H1 (cell line): ENCODE measurements around the gene AIFM2. TPM values are rescaled to one million over a fixed set of nuclear protein-coding genes. Genes with fewer than 3 reads are reported as not detected.

ENCODE experiments used
- CTCF ChIA-PET: fragments of 300-600 bp; sonication (Branson Sonifier 250); formaldehyde crosslinking; loops from one replicate; lab custom pipeline; 2021; ENCODE audit not compliant: partially characterized antibody; lab: Charles Lee
- POLR2A ChIA-PET: fragments of 300-600 bp; sonication (Branson Sonifier 250); formaldehyde crosslinking; loops from one replicate; lab custom pipeline; 2021; ENCODE audit warnings: inconsistent platforms; ENCODE audit not compliant: partially characterized antibody; lab: Charles Lee
- DNase-seq, 2 experiments: peaks; one replicate each; pipeline versions ENCODE4 v3.0.0 to v3.0.0-alpha.2; 2010 to 2022; ENCODE audit warnings: low spot score in 2 of 2, low read depth in 1 of 2, mixed read lengths in 1 of 2
- FAIRE-seq: peaks from 2 replicates; lab custom pipeline; 2011; peaks lifted over from hg19 to GRCh38; lab: Jason Lieb, UNC
- H2AFZ ChIP-seq: 2 replicates; pipeline ENCODE4 v1.8.1; 2012; ENCODE audit warnings: low read length, inconsistent platforms
- H2AK5ac ChIP-seq: 2 replicates; pipeline ENCODE4 v1.6.1; 2013; ENCODE audit warnings: low read depth, low read length
- H2BK120ac ChIP-seq: replicated peaks from 2 replicates; pipeline ENCODE3; 2013; ENCODE audit warnings: low read depth, low read length, inconsistent platforms
- H2BK12ac ChIP-seq: 2 replicates; pipeline ENCODE4 v1.6.1; 2013; ENCODE audit warnings: low read depth, low read length
- H2BK15ac ChIP-seq: 2 replicates; pipeline ENCODE4 v1.6.1; 2013; ENCODE audit warnings: low read length
- H2BK20ac ChIP-seq: 2 replicates; pipeline ENCODE4 v1.6.1; 2013; ENCODE audit warnings: low read length
- H2BK5ac ChIP-seq: 2 replicates; pipeline ENCODE4 v1.6.1; 2013; ENCODE audit warnings: low read depth, low read length
- H3K14ac ChIP-seq: 2 replicates; pipeline ENCODE4 v1.6.1; 2013; ENCODE audit warnings: inconsistent platforms; ENCODE audit not compliant: insufficient read length
- H3K18ac ChIP-seq: 2 replicates; pipeline ENCODE4 v1.6.1; 2013; ENCODE audit warnings: low read length; ENCODE audit errors: extremely low read depth
- H3K23ac ChIP-seq: 2 replicates; pipeline ENCODE4 v1.6.1; 2013; ENCODE audit warnings: inconsistent platforms; ENCODE audit not compliant: insufficient read length
- H3K23me2 ChIP-seq: 2 replicates; pipeline ENCODE4 v1.6.1; 2013; ENCODE audit warnings: low read depth, low read length
- H3K27ac ChIP-seq: 2 replicates; pipeline ENCODE4 v1.6.1; 2011; ENCODE audit warnings: low read depth, low read length, inconsistent platforms
- H3K27me3 ChIP-seq, 4 experiments: replicated peaks in 1 of 4; 1 replicate in 1 of 4; 2 replicates in 3 of 4; pipeline versions ENCODE4 v1.6.1 to v1.8.1; 2011 to 2013; ENCODE audit warnings: low read length in 3 of 4, mild to moderate bottlenecking in 3 of 4, inconsistent platforms in 2 of 4, mixed read lengths in 2 of 4, moderate library complexity in 1 of 4; ENCODE audit not compliant: control insufficient read depth in 3 of 4, insufficient read depth in 3 of 4; ENCODE audit errors: extremely low read depth in 1 of 4
- H3K36me3 ChIP-seq, 4 experiments: 2 replicates each; pipeline versions ENCODE4 v1.6.1 to v1.8.1; 2011 to 2013; ENCODE audit warnings: mild to moderate bottlenecking in 4 of 4, low read length in 3 of 4, moderate library complexity in 2 of 4, control low read depth in 1 of 4, inconsistent platforms in 1 of 4; ENCODE audit not compliant: insufficient read depth in 4 of 4, control insufficient read depth in 2 of 4
- H3K4ac ChIP-seq: replicated peaks from 2 replicates; pipeline ENCODE3; 2013; ENCODE audit warnings: low read length, low read depth, mixed read lengths, inconsistent platforms; ENCODE audit not compliant: insufficient read length
- H3K4me1 ChIP-seq, 4 experiments: replicated peaks in 1 of 4; 1 replicate in 1 of 4; 2 replicates in 3 of 4; pipeline versions ENCODE4 v1.6.1 to v1.8.1; 2011 to 2013; ENCODE audit warnings: low read length in 3 of 4, inconsistent platforms in 2 of 4, mixed read lengths in 1 of 4; ENCODE audit not compliant: insufficient read depth in 4 of 4, control insufficient read depth in 3 of 4
- H3K4me2 ChIP-seq, 2 experiments: 2 replicates each; pipeline versions ENCODE4 v1.6.1 to v1.8.1; 2011 to 2013; ENCODE audit warnings: low read depth in 2 of 2, low read length in 2 of 2, control low read depth in 1 of 2, inconsistent platforms in 1 of 2, mild to moderate bottlenecking in 1 of 2; ENCODE audit not compliant: insufficient read depth in 1 of 2
- H3K4me3 ChIP-seq, 4 experiments: fragments of 200-600, 300-600 bp in 1 of 4; sonication (generic), shearing (Covaris generic), sonication (Bioruptor Twin) in 1 of 4; 2 replicates each; pipeline versions ENCODE4 v1.5.1 to v1.8.1; 2011 to 2016; ENCODE audit warnings: low read length in 4 of 4, low read depth in 3 of 4, control low read depth in 2 of 4, inconsistent platforms in 2 of 4, mild to moderate bottlenecking in 2 of 4, mixed read lengths in 1 of 4, moderate library complexity in 1 of 4; ENCODE audit not compliant: insufficient read depth in 2 of 4; ENCODE audit errors: extremely low read depth in 1 of 4
- H3K56ac ChIP-seq: replicated peaks from 2 replicates; pipeline ENCODE3; 2013; ENCODE audit warnings: low read depth, mild to moderate bottlenecking, mixed read lengths, low read length, inconsistent platforms; ENCODE audit not compliant: insufficient read length
- H3K79me1 ChIP-seq: 2 replicates; pipeline ENCODE4 v1.6.1; 2013; ENCODE audit warnings: low read depth, low read length, control low read depth
- H3K79me2 ChIP-seq, 2 experiments: 2 replicates each; pipeline versions ENCODE4 v1.6.1 to v1.8.1; 2012 to 2013; ENCODE audit warnings: low read length in 2 of 2, mild to moderate bottlenecking in 2 of 2, inconsistent platforms in 1 of 2; ENCODE audit not compliant: insufficient read depth in 2 of 2, control insufficient read depth in 1 of 2
- H3K9ac ChIP-seq, 4 experiments: replicated peaks in 1 of 4; 1 replicate in 1 of 4; 2 replicates in 3 of 4; pipeline versions ENCODE4 v1.6.1 to v1.8.1; 2011 to 2013; ENCODE audit warnings: low read depth in 3 of 4, low read length in 3 of 4, control low read depth in 2 of 4, mild to moderate bottlenecking in 2 of 4, moderate library complexity in 2 of 4, inconsistent platforms in 1 of 4; ENCODE audit errors: extremely low read depth in 1 of 4
- H3K9me3 ChIP-seq, 2 experiments: 2 replicates each; pipeline versions ENCODE4 v1.6.1 to v1.8.1; 2012 to 2013; ENCODE audit warnings: mild to moderate bottlenecking in 2 of 2, moderate library complexity in 2 of 2, control low read depth in 1 of 2, inconsistent platforms in 1 of 2, low read depth in 1 of 2, low read length in 1 of 2, mixed read lengths in 1 of 2; ENCODE audit not compliant: insufficient read depth in 2 of 2
- H4K20me1 ChIP-seq, 2 experiments: replicated peaks in 1 of 2; 2 replicates each; pipeline versions ENCODE3 to v1.8.1; 2011 to 2013; ENCODE audit warnings: inconsistent platforms in 2 of 2, low read length in 2 of 2, mild to moderate bottlenecking in 1 of 2; ENCODE audit not compliant: insufficient read depth in 2 of 2, control insufficient read depth in 1 of 2
- H4K5ac ChIP-seq: 2 replicates; pipeline ENCODE4 v1.6.1; 2013; ENCODE audit warnings: low read length, low read depth, mixed read lengths, inconsistent platforms; ENCODE audit not compliant: insufficient read length
- H4K8ac ChIP-seq: 2 replicates; pipeline ENCODE4 v1.8.0; 2013; ENCODE audit warnings: mild to moderate bottlenecking, moderate library complexity, low read length, inconsistent platforms; ENCODE audit not compliant: insufficient read depth; ENCODE audit errors: extremely low read depth
- H4K91ac ChIP-seq: replicated peaks from 2 replicates; pipeline ENCODE3; 2013; ENCODE audit warnings: low read length, mixed read lengths, inconsistent platforms; ENCODE audit not compliant: insufficient read length
- FOSL1 ChIP-seq: IDR thresholded peaks from 2 replicates; pipeline ENCODE4 v1.6.1; 2011; ENCODE audit warnings: mild to moderate bottlenecking, low read depth, low read length, moderate library complexity; ENCODE audit not compliant: insufficient read depth
- JUN ChIP-seq: IDR thresholded peaks from 2 replicates; pipeline ENCODE4 v1.6.1; 2011; ENCODE audit warnings: low read depth, mild to moderate bottlenecking, improper control_type of control experiment, low read length
- RAD21 ChIP-seq, 2 experiments: IDR thresholded peaks in 1 of 2; conservative IDR thresholded peaks in 1 of 2; 2 replicates each; pipeline ENCODE4 v1.6.1; 2011; ENCODE audit warnings: low read depth in 2 of 2, low read length in 2 of 2, improper control_type of control experiment in 1 of 2, inconsistent platforms in 1 of 2, mild to moderate bottlenecking in 1 of 2, moderate library complexity in 1 of 2
- WGBS, 2 experiments: shearing (Covaris generic) in 1 of 2; methylation state at CpG; one replicate each; pipeline versions ENCODE4 v1.1.6 to v1.1.7; 2013 to 2015; ENCODE audit warnings: low lambda C conversion rate in 2 of 2, mixed read lengths in 2 of 2, inconsistent platforms in 1 of 2, low coverage in 1 of 2, missing lambda C conversion rate in 1 of 2; ENCODE audit not compliant: insufficient replicate concordance in 2 of 2, insufficient coverage in 1 of 2, insufficient read length in 1 of 2; ENCODE audit errors: extremely low coverage in 1 of 2, missing lambda C conversion rate in 1 of 2; 5-methylcytosine and 5-hydroxymethylcytosine counted together
- polyA plus RNA-seq, 7 experiments: library from polyadenylated mRNA; depleted of rRNA in 3 of 7; stranded (reverse) in 5 of 7; unstranded in 2 of 7; fragments of >200 nt in 5 of 7; fragments of 200-250 nt in 2 of 7; gene quantifications; 1 replicate in 5 of 7; 2 replicates in 1 of 7; 4 replicates in 1 of 7; pipeline versions ENCODE4 v1.2.1 to v1.2.3, GENCODE V29; 2011 to 2013; ENCODE audit warnings: missing spikeins in 2 of 7, mixed read lengths in 2 of 7
- total RNA-seq: library from RNA; stranded (reverse); fragmentation: NEBNext Ultra II Directional; extraction: Animal tissue kit (Norgen Biotek cat#: 25700); gene quantifications from 2 replicates; pipeline ENCODE4 v1.2.1, GENCODE V29; 2021

Gene AIFM2
- total and polyA plus RNA-seq, 2 of the 8 experiments (the other 6 are each of a cell fraction or from before 2014, with no cell fraction given), result 4.0 TPM

DNA sequence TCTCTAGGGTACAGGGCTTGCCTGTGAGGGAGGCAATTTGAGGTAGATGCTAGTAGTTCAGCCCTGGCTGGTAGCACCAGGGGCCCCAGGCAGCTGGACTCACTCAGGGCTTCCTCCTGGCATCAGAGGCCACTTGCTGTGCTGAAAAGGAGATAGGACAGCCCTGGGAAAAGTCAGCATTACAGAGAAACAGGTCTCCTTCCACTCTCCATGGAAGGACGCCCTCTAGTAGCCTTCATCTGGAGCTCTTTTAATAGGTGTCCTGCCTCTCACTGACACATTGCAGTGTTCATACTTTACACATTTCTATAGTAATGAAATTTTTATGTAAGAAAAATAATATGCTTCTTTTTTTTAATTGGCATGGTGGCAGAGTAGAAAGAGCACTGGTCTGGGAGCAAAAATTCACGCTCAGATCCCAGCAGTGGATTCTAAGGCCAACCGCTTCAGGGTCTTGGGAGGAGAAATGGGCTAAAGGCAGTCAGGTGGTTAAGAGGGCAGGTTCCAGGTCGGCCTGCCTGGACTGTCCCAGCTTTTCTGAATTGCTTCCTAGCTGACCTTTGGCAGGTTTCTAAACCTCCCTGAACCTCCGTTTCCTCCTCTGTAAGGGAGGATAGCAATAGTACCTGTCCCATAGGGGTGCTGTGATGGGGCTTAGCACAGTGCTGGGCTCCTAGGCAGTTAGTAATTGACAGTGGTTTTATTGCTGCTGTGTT, 35.8 kb downstream of the AIFM2 start:
- Histone ChIP-seq H4K20me1 (no peaks in the 10 kb centered on the region), H2BK120ac (no peak overlapping the region), H3K4ac (no peak overlapping the region), H2AFZ (no peak overlapping the region), H2BK15ac (no peak overlapping the region), H3K27me3 (no peaks in the 10 kb centered on the region; a peak in 1 of 7 replicates), H3K36me3 (no peaks in the 10 kb centered on the region), H2BK12ac (no peak overlapping the region), H3K79me2 (no peaks in the 10 kb centered on the region), H4K8ac (no peak overlapping the region), H3K23me2 (no peaks in the 10 kb centered on the region), H3K56ac (no peak overlapping the region), H3K4me2 (no peak overlapping the region), H2BK20ac (no peak overlapping the region), H4K5ac (no peak overlapping the region), H3K9ac (no peak overlapping the region), H3K23ac (no peak overlapping the region), H3K4me1 (no peaks in the 10 kb centered on the region), H3K18ac (no peak overlapping the region), H3K27ac (no peak overlapping the region; the same call in 1 of the 2 replicates), H3K4me3 (no peak overlapping the region), H3K9me3 (no peaks in the 10 kb centered on the region), H2BK5ac (no peak overlapping the region), H4K91ac (no peak overlapping the region), H3K79me1 (no peaks in the 10 kb centered on the region), H2AK5ac (no peak overlapping the region), H3K14ac (no peak overlapping the region)
- DNase-seq, result no peak
- ChIA-PET CTCF (interaction anchor here (0.6 to 9.6 kb wide), 9 partner anchors 10 to 433 kb away, joined by 3 to 90 read pairs (median 4); partner anchors contain the start of gene TYSND1), POLR2A (interaction anchor here (1.5 kb wide), 1 partner anchor 21 kb away, joined by 4 read pairs; no protein-coding TSS in a partner anchor)
- FAIRE-seq, result no peak
- TF ChIP-seq RAD21 (IDR thresholded peaks at IDR 0.05 in 1 of 2, conservative IDR thresholded peaks at IDR 0.05 in 1 of 2; ENCODE audit: low read depth in 2 of 2, low read length in 2 of 2), result 0 out of 4 replicates have a peak, but pooled peaks of 1 of the 2 experiments have one; percentile 5
- TF ChIP-seq FOSL1, result no peak
- no peak for TF ChIP-seq JUN
- 86% methylated on average over 5 of the region's 5 CpGs; no CpG with 5 or more reads in 1 of the 2 experiments for WGBS, 2 experiments
